LNCAP (cell line): ENCODE data around the gene MEX3D.

Experiments used
- TF ChIP-seq, protein P1 (sequence below): fragments of 450-650 bp; IDR thresholded peaks from 2 replicates; pipeline ENCODE4 v1.5.1; 2017; ENCODE audit warnings: mild to moderate bottlenecking

Gene MEX3D

DNA sequence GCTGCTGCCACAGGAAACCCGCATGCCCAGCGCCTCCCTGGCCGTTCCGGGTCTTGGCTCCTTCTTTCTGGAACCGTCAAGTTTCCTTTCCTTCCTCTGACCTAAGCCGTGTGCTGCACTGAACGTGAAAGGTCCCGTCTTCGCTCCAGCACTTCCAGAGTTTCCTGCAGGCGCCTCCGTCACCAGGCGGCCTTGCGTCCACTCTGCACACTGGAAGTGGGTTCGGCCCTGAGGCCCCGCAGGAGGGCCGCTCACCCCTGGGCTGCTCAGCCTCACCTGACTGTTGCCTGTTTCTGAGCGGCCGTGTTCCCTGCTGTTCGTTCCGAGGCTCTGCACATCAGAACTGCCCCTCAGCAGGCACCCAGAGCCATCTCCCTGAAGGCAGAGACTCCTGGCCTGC is 12.3 kb upstream of the MEX3D start:
- TF ChIP-seq, protein P1, sequence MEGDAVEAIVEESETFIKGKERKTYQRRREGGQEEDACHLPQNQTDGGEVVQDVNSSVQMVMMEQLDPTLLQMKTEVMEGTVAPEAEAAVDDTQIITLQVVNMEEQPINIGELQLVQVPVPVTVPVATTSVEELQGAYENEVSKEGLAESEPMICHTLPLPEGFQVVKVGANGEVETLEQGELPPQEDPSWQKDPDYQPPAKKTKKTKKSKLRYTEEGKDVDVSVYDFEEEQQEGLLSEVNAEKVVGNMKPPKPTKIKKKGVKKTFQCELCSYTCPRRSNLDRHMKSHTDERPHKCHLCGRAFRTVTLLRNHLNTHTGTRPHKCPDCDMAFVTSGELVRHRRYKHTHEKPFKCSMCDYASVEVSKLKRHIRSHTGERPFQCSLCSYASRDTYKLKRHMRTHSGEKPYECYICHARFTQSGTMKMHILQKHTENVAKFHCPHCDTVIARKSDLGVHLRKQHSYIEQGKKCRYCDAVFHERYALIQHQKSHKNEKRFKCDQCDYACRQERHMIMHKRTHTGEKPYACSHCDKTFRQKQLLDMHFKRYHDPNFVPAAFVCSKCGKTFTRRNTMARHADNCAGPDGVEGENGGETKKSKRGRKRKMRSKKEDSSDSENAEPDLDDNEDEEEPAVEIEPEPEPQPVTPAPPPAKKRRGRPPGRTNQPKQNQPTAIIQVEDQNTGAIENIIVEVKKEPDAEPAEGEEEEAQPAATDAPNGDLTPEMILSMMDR, result no peak

DNA sequence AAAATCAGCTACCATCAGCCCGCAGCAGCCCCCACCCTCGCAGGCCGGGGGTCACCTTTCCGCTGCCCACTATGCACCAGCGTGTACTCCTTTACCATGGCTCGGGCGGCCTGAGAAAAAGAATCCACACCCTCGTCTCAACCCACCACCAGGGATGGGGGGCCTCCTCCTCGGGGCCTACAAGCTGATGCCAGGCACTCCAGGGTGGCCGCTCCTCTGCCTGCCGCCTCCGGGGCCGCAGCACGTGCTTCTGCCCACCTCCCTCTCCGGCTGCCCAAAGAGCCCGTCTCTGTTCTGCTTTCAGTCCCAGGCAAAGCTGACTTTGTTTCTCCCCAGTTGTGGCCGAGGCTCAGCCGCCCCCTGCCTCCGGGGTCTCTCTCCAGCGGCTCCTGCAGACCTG is 11.1 kb upstream of the MEX3D start:
- TF ChIP-seq, protein P1, result no peak

DNA sequence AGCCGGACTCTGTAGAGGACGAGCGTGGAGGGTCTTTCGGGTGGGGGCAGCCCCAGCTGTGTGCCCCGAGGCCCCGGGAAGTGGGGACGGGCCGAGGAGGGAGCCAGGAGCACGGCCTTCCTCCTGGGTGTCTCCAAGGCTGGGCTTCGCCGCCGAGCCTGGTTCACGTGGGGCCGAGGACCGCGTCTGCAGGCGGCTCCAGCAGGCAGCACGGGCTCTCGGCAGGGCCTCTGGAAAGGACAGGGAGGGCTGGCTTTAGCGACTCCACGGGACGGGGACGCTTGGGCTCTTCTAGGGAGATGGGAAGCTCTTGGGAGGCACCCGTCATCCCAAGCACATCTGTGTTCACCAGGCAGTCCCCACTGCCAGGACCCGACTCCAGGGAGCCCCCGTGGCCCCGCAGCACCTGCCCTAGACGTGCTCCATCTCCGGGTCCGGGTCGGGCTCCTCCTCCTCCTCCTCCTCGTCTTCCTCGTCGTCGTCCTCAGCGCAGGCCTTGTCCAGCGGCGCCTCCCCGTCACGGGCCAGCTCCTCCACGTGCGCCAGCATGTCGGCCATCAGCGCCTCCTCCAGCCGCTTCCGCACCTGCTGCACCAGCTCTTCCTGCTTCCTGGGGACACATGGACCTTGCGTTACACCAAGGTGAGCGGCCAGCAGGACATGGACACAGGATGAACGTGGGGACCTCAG is 9.9 kb upstream of the MEX3D start:
- TF ChIP-seq, protein P1, result no peak

DNA sequence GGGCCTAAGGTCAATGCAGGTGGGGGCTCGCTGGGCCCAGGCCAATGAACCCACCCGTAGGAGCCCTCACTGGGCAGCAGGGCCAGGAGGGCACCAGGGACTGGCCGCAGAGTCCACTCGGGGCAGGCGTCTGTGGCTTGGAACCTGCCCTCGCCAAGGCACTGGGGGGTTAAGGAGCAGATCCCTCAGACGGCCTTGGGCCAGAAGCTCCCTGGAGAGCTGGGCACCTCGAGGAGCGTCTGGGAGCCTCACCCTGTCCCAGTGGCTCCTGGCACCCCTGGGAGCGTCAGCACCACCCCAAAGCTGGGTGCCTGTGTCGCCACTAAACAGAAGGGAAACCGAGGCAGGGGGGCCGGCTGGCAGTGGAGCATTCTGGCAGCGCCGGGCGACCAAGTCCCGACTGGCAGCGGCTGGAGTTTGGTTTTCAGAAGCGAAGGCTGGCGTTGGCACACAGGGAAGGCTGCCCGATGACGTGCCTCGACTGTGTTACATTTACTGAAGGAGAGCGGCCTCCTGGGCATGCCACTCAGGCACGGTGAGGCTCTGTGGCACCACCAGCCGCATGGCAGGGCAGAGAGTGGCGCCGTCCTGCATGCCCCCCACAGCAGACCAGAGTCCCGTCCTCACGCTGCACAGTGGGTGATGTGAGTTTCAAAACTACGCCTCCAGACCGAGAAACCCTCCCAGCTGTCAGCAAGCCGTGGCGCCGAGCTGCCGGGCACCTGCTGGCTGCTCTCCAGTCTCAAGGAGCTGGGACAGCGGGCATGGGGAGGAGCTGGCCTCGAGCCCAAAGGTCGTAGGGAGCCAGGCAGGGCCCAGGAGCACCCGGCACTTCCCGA is 9.2 kb upstream of the MEX3D start:
- TF ChIP-seq, protein P1, result no peak

DNA sequence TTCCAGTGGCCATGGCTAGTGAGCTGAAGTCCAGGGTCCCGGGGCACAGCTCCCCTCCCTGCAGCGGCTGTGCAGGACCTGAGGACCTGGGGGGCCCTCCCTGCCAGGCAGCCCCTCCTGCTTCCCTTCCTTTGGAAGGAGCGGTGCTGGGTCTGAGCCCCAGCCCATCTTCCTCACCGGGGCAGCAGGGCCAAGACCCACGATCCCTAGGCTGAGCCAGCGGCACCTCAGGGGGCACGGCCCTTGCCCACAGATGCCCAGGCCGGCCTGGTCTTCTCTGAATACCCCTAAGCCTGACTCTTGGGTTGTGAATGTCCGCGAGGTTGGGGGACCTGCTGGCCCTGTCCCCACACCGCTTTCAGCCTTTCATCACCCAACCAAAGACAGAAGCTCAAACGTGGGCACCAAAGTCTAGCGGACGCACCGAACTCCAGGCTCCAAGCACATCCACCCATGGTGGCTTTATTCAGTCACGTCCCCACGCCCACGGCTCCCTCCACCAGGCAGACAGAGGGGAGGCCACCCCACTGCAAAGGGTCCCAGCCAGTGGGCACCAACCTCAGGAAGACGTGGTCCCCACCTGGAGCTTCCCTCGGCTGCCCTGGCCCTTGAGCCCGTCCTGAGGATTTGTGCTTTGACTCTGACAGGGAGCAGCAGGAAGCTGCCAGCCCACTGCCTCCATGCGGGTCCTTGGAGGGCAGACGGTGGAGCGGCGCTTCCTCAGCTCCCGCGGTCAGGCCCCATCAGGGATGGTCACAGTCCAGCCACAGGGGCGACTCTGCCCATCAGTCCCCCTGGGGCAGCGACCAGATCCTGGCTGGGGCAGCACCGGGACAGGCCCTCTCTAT is 8.3 kb upstream of the MEX3D start:
- TF ChIP-seq, protein P1, result no peak

DNA sequence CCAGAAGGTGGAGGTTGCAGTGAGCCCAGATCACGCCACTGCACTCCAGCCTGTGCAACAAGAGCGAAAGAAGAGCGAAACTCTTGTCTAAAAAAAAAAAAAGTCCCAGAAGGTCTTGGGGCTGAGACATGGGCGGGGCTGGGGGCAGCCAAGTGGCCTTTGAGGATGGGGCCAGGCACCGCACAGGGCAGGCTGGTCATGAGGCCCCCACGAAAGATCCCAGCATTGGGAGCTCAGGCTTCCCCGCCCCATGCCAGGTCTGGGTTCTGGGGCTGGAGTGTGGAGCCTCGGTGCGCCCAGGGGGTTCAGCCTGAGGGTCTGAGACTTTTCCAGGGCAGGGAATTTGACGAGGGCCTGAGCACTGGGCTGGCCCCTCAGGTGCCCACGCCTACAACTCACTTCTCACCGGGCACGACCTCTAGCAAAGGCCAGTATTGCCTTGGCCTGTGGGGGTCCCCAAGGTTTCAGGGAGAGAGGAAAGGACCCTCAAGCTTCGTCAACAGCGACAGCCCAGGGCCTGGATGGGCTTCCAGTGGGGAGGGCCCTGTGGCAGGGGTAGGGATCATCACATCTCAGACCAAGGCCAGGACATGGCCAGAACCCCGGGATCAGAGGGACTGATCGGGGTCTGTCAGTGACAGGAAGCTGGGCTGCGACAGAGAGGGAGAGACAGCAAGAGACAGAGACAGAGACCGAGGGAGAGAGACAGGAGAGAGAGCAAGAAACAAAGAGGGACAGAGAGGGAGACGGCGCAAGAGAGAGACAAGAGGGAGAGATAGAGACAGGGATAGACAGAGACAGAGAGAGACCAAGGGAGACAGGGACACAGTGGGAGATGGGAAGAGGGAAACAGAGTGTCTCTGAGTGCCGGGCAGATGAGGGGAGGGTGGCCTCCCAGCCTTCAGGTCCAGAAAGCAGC is 7.5 kb upstream of the MEX3D start:
- TF ChIP-seq, protein P1, result no peak
